OCI-LY1 (cell line): Measurements from ENCODE around the gene NDUFS1.
A peak's percentile ranks its signal among the peaks of the same experiment; 100 is the strongest.
"Not testable (repeated sequence)": the region's sequence is repeated elsewhere in the genome, so short reads cannot be mapped to it uniquely, and the experiment has no call there.

Experiments
- H2AFZ ChIP-seq: fragments of 200-600 bp; sonication (generic), shearing (Covaris generic); 2 replicates; pipeline ENCODE4 v1.6.0; 2014; ENCODE audit warnings: antibody characterized with exemption, mild to moderate bottlenecking, low read length
- H3F3A ChIP-seq: fragments of 200-600 bp; sonication (generic), shearing (Covaris generic); 2 replicates; pipeline ENCODE4 v1.6.0; 2014; ENCODE audit warnings: mild to moderate bottlenecking, antibody characterized with exemption, low read length, moderate library complexity; ENCODE audit not compliant: insufficient read depth
- H3K27ac ChIP-seq: fragments of 200-600 bp; sonication (generic); 2 replicates; pipeline ENCODE4 v1.5.1; 2014; ENCODE audit warnings: low read length, mixed run types, mild to moderate bottlenecking, low read depth; ENCODE audit not compliant: poor library complexity, severe bottlenecking
- H3K27me3 ChIP-seq: fragments of 200-600 bp; sonication (generic); 2 replicates; pipeline ENCODE4 v1.6.0; 2014; ENCODE audit warnings: antibody characterized with exemption, mild to moderate bottlenecking, low read length, moderate library complexity; ENCODE audit not compliant: insufficient read depth
- H3K36me3 ChIP-seq: fragments of 200-600 bp; sonication (generic); 2 replicates; pipeline ENCODE4 v1.6.1; 2014; ENCODE audit warnings: mild to moderate bottlenecking, antibody characterized with exemption, low read length, moderate library complexity, mixed read lengths; ENCODE audit not compliant: insufficient read depth
- H3K4me1 ChIP-seq: fragments of 200-600 bp; sonication (generic); 2 replicates; pipeline ENCODE4 v1.5.1; 2014; ENCODE audit warnings: mild to moderate bottlenecking, low read length, moderate library complexity; ENCODE audit not compliant: insufficient read depth, severe bottlenecking
- H3K4me2 ChIP-seq: fragments of 200-600 bp; sonication (generic), shearing (Covaris generic); 2 replicates; pipeline ENCODE4 v1.6.1; 2014; ENCODE audit warnings: low read length
- H3K4me3 ChIP-seq: fragments of 200-600 bp; sonication (generic); 2 replicates; pipeline ENCODE4 v1.5.1; 2014; ENCODE audit warnings: low read length, low read depth, mild to moderate bottlenecking, mixed read lengths; ENCODE audit not compliant: poor library complexity, severe bottlenecking
- H3K79me2 ChIP-seq: fragments of 200-600 bp; shearing (Covaris generic); 2 replicates; pipeline ENCODE4 v1.6.1; 2016; ENCODE audit warnings: mixed run types, low read length, mixed read lengths; ENCODE audit not compliant: insufficient read depth
- H3K9ac ChIP-seq: fragments of 200-600 bp; sonication (generic), shearing (Covaris generic); 2 replicates; pipeline ENCODE4 v1.6.1; 2014; ENCODE audit warnings: mild to moderate bottlenecking, low read length, mixed read lengths
- H3K9me2 ChIP-seq: fragments of 200-600 bp; sonication (generic), shearing (Covaris generic); 2 replicates; pipeline ENCODE4 v1.6.1; 2014; ENCODE audit warnings: low read depth, mild to moderate bottlenecking, low read length, mixed read lengths
- H3K9me3 ChIP-seq: fragments of 200-600 bp; shearing (Covaris generic); 2 replicates; pipeline ENCODE4 v1.6.1; 2014; ENCODE audit warnings: low read length, mixed read lengths
- H4K20me1 ChIP-seq: fragments of 200-600 bp; sonication (generic), shearing (Covaris generic); 2 replicates; pipeline ENCODE4 v1.6.0; 2016; ENCODE audit warnings: mild to moderate bottlenecking, low read length; ENCODE audit not compliant: insufficient read depth
- EZH2 ChIP-seq: fragments of 200-600 bp; sonication (generic), shearing (Covaris generic); IDR thresholded peaks from 2 replicates; pipeline ENCODE4 v1.8.0; 2017; ENCODE audit warnings: borderline replicate concordance, mixed run types, mild to moderate bottlenecking, antibody characterized with exemption, low read length, moderate library complexity, mixed read lengths
- TF ChIP-seq, protein P1 (sequence below): fragments of 200-600 bp; sonication (generic), shearing (Covaris generic); IDR thresholded peaks from 2 replicates; pipeline ENCODE4 v1.5.1; 2017; ENCODE audit warnings: mild to moderate bottlenecking, antibody characterized with exemption, low read length, moderate library complexity, mixed read lengths

The NDUFS1 gene

GRCh38 chr2:206160125-206160806 is 1.0 kb upstream of the NDUFS1 start:
- H3K9ac ChIP-seq = peak overlapping the region; percentile 96
- H3K79me2 ChIP-seq = peaks cover 45% of the 10 kb centered on the region
- no peak overlapping the region for H2AFZ ChIP-seq
- H3K4me3 ChIP-seq = peak overlapping the region; percentile 88
- TF ChIP-seq EZH2 = no peak
- TF ChIP-seq, protein P1, sequence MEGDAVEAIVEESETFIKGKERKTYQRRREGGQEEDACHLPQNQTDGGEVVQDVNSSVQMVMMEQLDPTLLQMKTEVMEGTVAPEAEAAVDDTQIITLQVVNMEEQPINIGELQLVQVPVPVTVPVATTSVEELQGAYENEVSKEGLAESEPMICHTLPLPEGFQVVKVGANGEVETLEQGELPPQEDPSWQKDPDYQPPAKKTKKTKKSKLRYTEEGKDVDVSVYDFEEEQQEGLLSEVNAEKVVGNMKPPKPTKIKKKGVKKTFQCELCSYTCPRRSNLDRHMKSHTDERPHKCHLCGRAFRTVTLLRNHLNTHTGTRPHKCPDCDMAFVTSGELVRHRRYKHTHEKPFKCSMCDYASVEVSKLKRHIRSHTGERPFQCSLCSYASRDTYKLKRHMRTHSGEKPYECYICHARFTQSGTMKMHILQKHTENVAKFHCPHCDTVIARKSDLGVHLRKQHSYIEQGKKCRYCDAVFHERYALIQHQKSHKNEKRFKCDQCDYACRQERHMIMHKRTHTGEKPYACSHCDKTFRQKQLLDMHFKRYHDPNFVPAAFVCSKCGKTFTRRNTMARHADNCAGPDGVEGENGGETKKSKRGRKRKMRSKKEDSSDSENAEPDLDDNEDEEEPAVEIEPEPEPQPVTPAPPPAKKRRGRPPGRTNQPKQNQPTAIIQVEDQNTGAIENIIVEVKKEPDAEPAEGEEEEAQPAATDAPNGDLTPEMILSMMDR = no peak
- H3K4me2 ChIP-seq = peak overlapping the region; percentile 94
- H3F3A ChIP-seq = 0 out of 2 replicates have a peak, but pooled peaks cover 2% of the 10 kb centered on the region
- no peaks in the 10 kb centered on the region for H4K20me1 ChIP-seq
- H3K4me1 ChIP-seq = peaks cover 34% of the 10 kb centered on the region
- H3K27me3 ChIP-seq = no peaks in the 10 kb centered on the region
- H3K36me3 ChIP-seq = peaks cover 63% of the 10 kb centered on the region
- H3K9me2 ChIP-seq = no peaks in the 10 kb centered on the region
- H3K9me3 ChIP-seq = no peaks in the 10 kb centered on the region
- H3K27ac ChIP-seq = peak overlapping the region; percentile 67

GRCh38 chr2:206158563-206159345 is 490 bp downstream of the NDUFS1 start:
- peaks cover 40% of the 10 kb centered on the region for H3K4me1 ChIP-seq
- H3F3A ChIP-seq = 0 out of 2 replicates have a peak, but pooled peaks cover 2% of the 10 kb centered on the region
- no peaks in the 10 kb centered on the region for H4K20me1 ChIP-seq
- no peaks in the 10 kb centered on the region for H3K9me2 ChIP-seq
- peak overlapping the region; percentile 77 for H3K4me2 ChIP-seq
- H2AFZ ChIP-seq = no peak overlapping the region
- H3K79me2 ChIP-seq = peaks cover 52% of the 10 kb centered on the region
- H3K27me3 ChIP-seq = no peaks in the 10 kb centered on the region
- H3K27ac ChIP-seq = peak overlapping the region; percentile 67
- TF ChIP-seq, protein P1 = no peak
- TF ChIP-seq EZH2 = no peak
- no peaks in the 10 kb centered on the region for H3K9me3 ChIP-seq
- H3K4me3 ChIP-seq = peak overlapping the region; percentile 88
- H3K9ac ChIP-seq = peak overlapping the region; percentile 96
- peaks cover 59% of the 10 kb centered on the region for H3K36me3 ChIP-seq

GRCh38 chr2:206157014-206157413 is 2.2 kb downstream of the NDUFS1 start:
- H3F3A ChIP-seq = not testable (repeated sequence)
- peak overlapping the region; percentile 88 for H3K4me3 ChIP-seq

More at GRCh38 chr2:206157014-206157413, 2.2 kb downstream of the NDUFS1 start:
- not testable (repeated sequence) for H4K20me1 ChIP-seq, H3K4me2 ChIP-seq, H2AFZ ChIP-seq, H3K27ac ChIP-seq, H3K9ac ChIP-seq, H3K27me3 ChIP-seq, H3K9me3 ChIP-seq, H3K9me2 ChIP-seq
- peaks cover 60% of the 10 kb centered on the region for H3K79me2 ChIP-seq
- H3K4me1 ChIP-seq = peaks cover 36% of the 10 kb centered on the region
- peaks cover 45% of the 10 kb centered on the region for H3K36me3 ChIP-seq
